Liver (tissue), 9 donors: Measurements from ENCODE around the gene TPST2. TPM values are rescaled to one million over a fixed set of nuclear protein-coding genes. Genes with fewer than 3 reads are reported as not detected.

Source experiments
- DNase-seq: peaks from one replicate; pipeline ENCODE4 v3.0.0-alpha.2; 2017; ENCODE audit warnings: low spot score
- H3K27ac ChIP-seq, 2 donors: one replicate each; pipeline ENCODE4 v1.7.0; 2013; ENCODE audit warnings: inconsistent platforms in 2 of 2, low read length in 2 of 2, control low read depth in 1 of 2, low read depth in 1 of 2, mild to moderate bottlenecking in 1 of 2
- H3K27me3 ChIP-seq, 4 donors: one replicate each; pipeline versions ENCODE4 v1.6.1 to v1.7.0; 2013; ENCODE audit warnings: low read length in 3 of 4, inconsistent platforms in 1 of 4, mild to moderate bottlenecking in 1 of 4, moderate library complexity in 1 of 4; ENCODE audit not compliant: control insufficient read depth in 4 of 4, insufficient read depth in 4 of 4
- H3K36me3 ChIP-seq, 4 donors: one replicate each; pipeline versions ENCODE4 v1.6.1 to v1.7.0; 2013; ENCODE audit warnings: low read length in 3 of 4, mild to moderate bottlenecking in 3 of 4, low read depth in 1 of 4, moderate library complexity in 1 of 4; ENCODE audit not compliant: control insufficient read depth in 4 of 4, insufficient read depth in 3 of 4
- H3K4me1 ChIP-seq, 4 donors: one replicate each; pipeline versions ENCODE4 v1.6.1 to v1.7.0; 2013; ENCODE audit warnings: low read length in 3 of 4, mild to moderate bottlenecking in 3 of 4, moderate library complexity in 1 of 4; ENCODE audit not compliant: control insufficient read depth in 4 of 4, insufficient read depth in 4 of 4
- H3K4me3 ChIP-seq, 3 donors: one replicate each; pipeline versions ENCODE4 v1.6.1 to v1.7.0; 2013; ENCODE audit warnings: low read length in 3 of 3, control low read depth in 1 of 3, low read depth in 1 of 3, mild to moderate bottlenecking in 1 of 3
- H3K9ac ChIP-seq, 2 donors: one replicate each; pipeline ENCODE4 v1.7.0; 2013; ENCODE audit warnings: low read length in 2 of 2, mild to moderate bottlenecking in 2 of 2, moderate library complexity in 2 of 2, control low read depth in 1 of 2, low read depth in 1 of 2
- H3K9me3 ChIP-seq, 4 donors: one replicate each; pipeline versions ENCODE4 v1.6.1 to v1.7.0; 2013; ENCODE audit warnings: low read length in 3 of 4; ENCODE audit not compliant: control insufficient read depth in 4 of 4
- ATF3 ChIP-seq: IDR thresholded peaks from 2 replicates; pipeline ENCODE4 v1.6.1; 2016; ENCODE audit warnings: antibody characterized with exemption
- CTCF ChIP-seq: fragments of 150-350 bp; IDR thresholded peaks from 2 replicates; pipeline ENCODE4 v1.5.1; 2017; ENCODE audit warnings: improper control_type of control experiment, low read depth, low read length; ENCODE audit not compliant: missing input control
- EGR1 ChIP-seq, 2 donors: IDR thresholded peaks; 2 replicates each; pipeline ENCODE4 v1.6.1; 2016 to 2018; ENCODE audit warnings: antibody characterized with exemption in 2 of 2, low read depth in 2 of 2
- FOXA1 ChIP-seq: IDR thresholded peaks from 2 replicates; pipeline ENCODE4 v1.6.1; 2016; ENCODE audit warnings: antibody characterized with exemption
- FOXA2 ChIP-seq: IDR thresholded peaks from 2 replicates; pipeline ENCODE4 v1.6.1; 2016; ENCODE audit warnings: antibody characterized with exemption
- GABPA ChIP-seq, 2 donors: IDR thresholded peaks in 1 of 2; conservative IDR thresholded peaks in 1 of 2; 2 replicates each; pipeline ENCODE4 v1.6.1; 2016; ENCODE audit warnings: antibody characterized with exemption in 2 of 2, mild to moderate bottlenecking in 1 of 2, moderate library complexity in 1 of 2
- HNF4A ChIP-seq, 2 donors: conservative IDR thresholded peaks; 2 replicates each; pipeline ENCODE4 v1.6.1; 2016; ENCODE audit warnings: antibody characterized with exemption in 2 of 2, mild to moderate bottlenecking in 2 of 2
- HNF4G ChIP-seq: IDR thresholded peaks from 2 replicates; pipeline ENCODE4 v1.6.1; 2016; ENCODE audit warnings: antibody characterized with exemption
- JUND ChIP-seq, 2 donors: IDR thresholded peaks; 2 replicates each; pipeline ENCODE4 v1.6.1; 2016; ENCODE audit warnings: antibody characterized with exemption in 2 of 2
- MAX ChIP-seq: IDR thresholded peaks from 2 replicates; pipeline ENCODE4 v1.6.1; 2016; ENCODE audit warnings: antibody characterized with exemption
- NR2F2 ChIP-seq: IDR thresholded peaks from 2 replicates; pipeline ENCODE4 v1.6.1; 2016; ENCODE audit warnings: antibody characterized with exemption
- RAD21 ChIP-seq, 2 donors: IDR thresholded peaks; 2 replicates each; pipeline ENCODE4 v1.6.1; 2016; ENCODE audit warnings: antibody characterized with exemption in 2 of 2, mild to moderate bottlenecking in 2 of 2
- REST ChIP-seq: IDR thresholded peaks from 2 replicates; pipeline ENCODE4 v1.6.1; 2016; ENCODE audit warnings: antibody characterized with exemption, mild to moderate bottlenecking
- RXRA ChIP-seq, 2 donors: IDR thresholded peaks; 2 replicates each; pipeline ENCODE4 v1.6.1; 2017 to 2018; ENCODE audit warnings: antibody characterized with exemption in 2 of 2, mild to moderate bottlenecking in 1 of 2
- SP1 ChIP-seq: IDR thresholded peaks from 2 replicates; pipeline ENCODE4 v1.6.1; 2018; ENCODE audit warnings: antibody characterized with exemption, mild to moderate bottlenecking
- TAF1 ChIP-seq: conservative IDR thresholded peaks from 2 replicates; pipeline ENCODE4 v1.6.1; 2016; ENCODE audit warnings: antibody characterized with exemption, mild to moderate bottlenecking
- YY1 ChIP-seq: IDR thresholded peaks from 2 replicates; pipeline ENCODE4 v1.6.1; 2016; ENCODE audit warnings: antibody characterized with exemption, mild to moderate bottlenecking
- ZBTB33 ChIP-seq: IDR thresholded peaks from 2 replicates; pipeline ENCODE4 v1.6.1; 2016; ENCODE audit warnings: antibody characterized with exemption
- WGBS: extraction: QIAGEN DNeasy Blood & Tissue Kit; methylation state at CpG from one replicate; pipeline ENCODE4 v1.1.7; 2013; 5-methylcytosine and 5-hydroxymethylcytosine counted together
- polyA plus RNA-seq, 2 donors: library from polyadenylated mRNA; stranded (reverse) in 1 of 2; unstranded in 1 of 2; fragments of 200-250 nt in 1 of 2; fragments of >200 nt in 1 of 2; fragmentation: Nextera tagmentation in 1 of 2; extraction: Ambion mirVana in 1 of 2; gene quantifications; one replicate each; pipeline versions ENCODE4 v1.2.1 to v1.2.3, GENCODE V29; 2013 to 2015
- total RNA-seq, 2 donors: library from RNA; depleted of rRNA; stranded (reverse); fragments of >200 nt; gene quantifications; one replicate each; pipeline ENCODE4 v1.2.3, GENCODE V29; 2014
- donor health status: healthy.
- donor health status: healthy.
- donor health status: healthy.
- donor health status: healthy.
- donor health status: healthy.

Gene TPST2
- total and polyA plus RNA-seq, 4 donors = 33.3 to 109 (median 69.7) TPM

GRCh38 chr22:26579331-26579886 lies 10.5 kb downstream of the TPST2 start (continued):
- TF ChIP-seq ATF3 = no peak
- TF ChIP-seq CTCF = no peak
- TF ChIP-seq GABPA (IDR thresholded peaks at IDR 0.05 in 1 of 2, conservative IDR thresholded peaks at IDR 0.05 in 1 of 2) = no peak
- no peak for TF ChIP-seq RXRA (IDR thresholded peaks at IDR 0.05)
- TF ChIP-seq FOXA2 = no peak

GRCh38 chr22:26577081-26577480 lies 12.9 kb downstream of the TPST2 start:
- peaks cover 0 to 22% (median 10%) of the 10 kb centered on the region in 4 donors for H3K4me1 ChIP-seq
- no peak overlapping the region for H3K27ac ChIP-seq
- H3K9ac ChIP-seq = no peak overlapping the region

GRCh38 chr22:26576026-26576680 lies 13.8 kb downstream of the TPST2 start:
- peaks cover 0 to 25% (median 13%) of the 10 kb centered on the region in 4 donors for H3K4me1 ChIP-seq
- peaks cover 0 to 7% (median 0%) of the 10 kb centered on the region in 4 donors for H3K36me3 ChIP-seq
- H3K27me3 ChIP-seq = no peaks in the 10 kb centered on the region
- no peak overlapping the region for H3K9ac ChIP-seq
- H3K4me3 ChIP-seq = no peak overlapping the region
- TF ChIP-seq RXRA (IDR thresholded peaks at IDR 0.05) (no peak), REST (no peak), TAF1 (no peak), EGR1 (IDR thresholded peaks at IDR 0.05; ENCODE audit: low read depth in 2 of 2) (no peak), FOXA1 (no peak), FOXA2 (no peak), JUND (IDR thresholded peaks at IDR 0.05) (no peak), CTCF (no peak), HNF4A (conservative IDR thresholded peaks at IDR 0.05) (no peak), SP1 (no peak), HNF4G (no peak), RAD21 (IDR thresholded peaks at IDR 0.05) (no peak), MAX (no peak), YY1 (no peak), GABPA (IDR thresholded peaks at IDR 0.05 in 1 of 2, conservative IDR thresholded peaks at IDR 0.05 in 1 of 2) (no peak), ATF3 (no peak), NR2F2 (no peak), ZBTB33 (no peak)
- DNase-seq = no peak
- WGBS = 74% methylated on average over 8 of the region's 8 CpGs
- no peak overlapping the region for H3K27ac ChIP-seq
- no peaks in the 10 kb centered on the region for H3K9me3 ChIP-seq

More at GRCh38 chr22:26577081-26577480, 12.9 kb downstream of the TPST2 start:
- Histone ChIP-seq H3K9me3 (no peaks in the 10 kb centered on the region), H3K36me3 (peaks cover 0 to 9% (median 1%) of the 10 kb centered on the region in 4 donors), H3K27me3 (no peaks in the 10 kb centered on the region), H3K4me3 (no peak overlapping the region)
- TF ChIP-seq HNF4A (conservative IDR thresholded peaks at IDR 0.05) (no peak), FOXA2 (no peak), SP1 (no peak)
- no peak for DNase-seq
- WGBS = 85% methylated on average over 7 of the region's 7 CpGs
